Activated effector memory CD4-positive, alpha-beta T cell treated with anti-CD3 and anti-CD28 coated beads, Interleukin-2, amount 50 U/mL, for 16 hours (primary cell): ENCODE measurements around the gene RHBDL3.
"Not testable (repeated sequence)": the region's sequence is repeated elsewhere in the genome, so short reads cannot be mapped to it uniquely, and the experiment has no call there.

Experiments
- DNase-seq: peaks from one replicate; pipeline ENCODE4 v3.0.0-alpha.2; 2020

RHBDL3 gene

DNA sequence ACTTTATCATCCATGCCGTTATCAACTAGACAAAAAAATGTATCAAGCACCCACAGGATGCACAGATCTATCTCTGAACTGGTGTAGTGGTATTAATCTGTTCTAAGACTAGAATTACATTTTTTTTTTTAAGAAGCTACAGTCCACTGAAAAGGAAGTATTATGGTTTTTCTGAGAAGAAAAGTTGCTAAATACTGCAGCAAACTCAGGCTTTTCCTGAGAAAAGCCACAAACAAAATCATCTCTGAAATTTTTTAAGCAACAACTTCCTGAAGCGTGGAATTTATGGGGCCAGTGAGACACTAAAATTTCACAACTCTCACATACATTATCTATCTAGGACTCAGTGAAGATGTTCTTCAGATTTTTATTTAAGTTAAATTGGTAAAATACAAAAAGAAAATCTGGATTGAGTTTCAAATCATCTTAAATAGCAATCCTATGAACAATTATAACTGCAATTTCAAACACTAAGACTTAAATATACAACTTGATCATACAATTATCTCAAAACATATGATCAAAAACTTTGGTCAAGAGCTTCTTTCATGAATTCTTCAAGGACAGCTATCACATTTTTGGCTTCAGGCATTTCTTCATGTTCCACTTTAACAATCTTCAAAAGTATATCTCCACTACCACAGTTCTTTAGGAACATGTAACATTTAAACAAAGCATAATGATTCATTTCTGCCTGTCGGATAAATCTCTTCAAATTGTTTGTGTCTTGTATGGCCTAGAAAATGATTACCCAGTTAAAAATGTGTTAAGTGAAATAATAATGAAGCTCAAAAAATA, 65.8 kb downstream of the RHBDL3 start:
- no peak for DNase-seq

DNA sequence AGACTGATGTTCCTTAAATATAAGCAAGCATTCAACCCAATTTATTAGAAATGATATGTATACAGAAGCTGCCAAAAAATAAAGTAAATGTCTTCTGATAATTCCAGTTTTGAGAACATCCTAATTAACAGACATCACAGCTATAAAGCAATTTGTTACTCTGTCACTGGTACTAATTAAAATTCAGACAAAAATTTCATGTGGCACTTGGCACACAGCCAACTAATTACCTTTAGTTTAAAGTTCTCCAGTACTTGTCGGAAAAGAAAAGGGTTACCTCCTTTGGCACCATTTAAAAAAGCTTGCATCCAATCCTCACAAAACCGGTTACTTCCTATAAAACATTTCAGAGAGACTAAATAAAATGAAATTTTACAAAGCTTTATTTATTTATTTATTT, 67.6 kb downstream of the RHBDL3 start:
- no peak for DNase-seq

DNA sequence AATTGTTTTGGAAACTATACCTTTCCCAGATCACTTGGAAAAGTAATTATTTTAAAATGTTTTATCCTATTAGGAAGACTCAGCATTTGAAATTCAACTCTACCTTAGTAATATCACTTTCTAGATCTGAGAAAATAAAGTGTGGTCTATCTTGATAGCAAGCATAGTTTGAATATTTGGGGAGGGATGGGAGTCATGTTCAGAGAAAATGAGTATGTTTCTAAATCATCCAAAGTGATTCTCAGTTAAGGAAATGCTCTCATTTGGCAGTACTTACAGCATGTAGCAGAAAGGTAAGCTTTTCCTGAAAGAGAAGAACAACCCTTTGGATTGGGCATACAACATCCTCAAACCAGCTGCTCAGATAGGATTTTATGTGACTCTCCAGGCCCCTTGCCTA, 69.4 kb downstream of the RHBDL3 start:
- DNase-seq, result no peak

DNA sequence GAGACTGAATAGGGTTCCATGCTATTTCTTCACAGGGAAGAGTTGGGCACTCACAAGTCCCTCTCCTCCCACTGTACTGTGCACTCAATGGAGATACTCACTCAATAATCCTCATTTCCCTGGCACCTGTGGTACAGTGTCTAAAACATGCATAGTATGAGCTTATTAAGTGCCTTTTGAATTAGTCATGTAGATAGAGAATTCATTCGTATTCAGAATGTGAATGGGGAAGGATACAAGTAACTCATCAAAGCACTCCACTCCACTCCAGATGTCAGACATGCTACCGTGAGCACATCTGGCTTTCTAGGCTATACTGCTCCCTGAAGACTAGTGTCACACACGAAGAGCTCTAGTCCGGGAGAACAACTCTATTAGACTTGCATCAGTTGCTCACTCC, 70.1 kb downstream of the RHBDL3 start:
- DNase-seq, result no peak

DNA sequence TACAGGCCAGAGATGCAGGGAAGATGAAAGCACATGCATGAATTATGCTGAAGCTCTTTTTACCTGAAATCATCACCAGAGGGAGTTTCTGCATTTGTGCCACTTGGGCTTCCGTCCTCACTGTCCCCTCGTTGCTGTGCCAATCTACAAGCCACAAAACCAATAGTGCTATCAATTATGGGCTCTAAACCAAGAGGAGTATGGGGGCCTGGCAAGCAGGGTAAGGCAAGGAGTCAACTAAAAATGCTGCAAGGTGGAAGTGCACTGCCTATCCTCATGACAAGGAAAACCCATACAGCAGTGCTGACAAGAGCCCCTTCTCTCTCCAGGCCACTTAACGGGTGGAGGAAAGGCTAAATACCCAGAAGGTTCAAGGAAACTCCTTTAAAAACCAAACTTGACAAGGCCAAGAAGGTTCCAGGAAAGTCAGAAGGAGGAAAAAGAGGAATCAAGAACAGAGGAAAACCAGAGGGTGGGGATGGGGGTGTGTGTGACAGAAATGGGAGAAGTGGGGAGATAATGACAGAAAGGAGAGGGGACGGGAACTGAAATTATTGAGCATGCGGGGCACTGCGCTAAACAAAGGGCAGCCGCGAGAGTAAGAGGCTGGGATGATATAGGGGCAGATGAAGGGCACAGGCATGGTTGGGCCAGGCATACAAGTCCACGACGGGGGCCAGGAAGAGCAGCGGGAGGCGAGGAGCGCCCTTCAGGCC, 75.7 kb downstream of the RHBDL3 start:
- peak; percentile 80 for DNase-seq

DNA sequence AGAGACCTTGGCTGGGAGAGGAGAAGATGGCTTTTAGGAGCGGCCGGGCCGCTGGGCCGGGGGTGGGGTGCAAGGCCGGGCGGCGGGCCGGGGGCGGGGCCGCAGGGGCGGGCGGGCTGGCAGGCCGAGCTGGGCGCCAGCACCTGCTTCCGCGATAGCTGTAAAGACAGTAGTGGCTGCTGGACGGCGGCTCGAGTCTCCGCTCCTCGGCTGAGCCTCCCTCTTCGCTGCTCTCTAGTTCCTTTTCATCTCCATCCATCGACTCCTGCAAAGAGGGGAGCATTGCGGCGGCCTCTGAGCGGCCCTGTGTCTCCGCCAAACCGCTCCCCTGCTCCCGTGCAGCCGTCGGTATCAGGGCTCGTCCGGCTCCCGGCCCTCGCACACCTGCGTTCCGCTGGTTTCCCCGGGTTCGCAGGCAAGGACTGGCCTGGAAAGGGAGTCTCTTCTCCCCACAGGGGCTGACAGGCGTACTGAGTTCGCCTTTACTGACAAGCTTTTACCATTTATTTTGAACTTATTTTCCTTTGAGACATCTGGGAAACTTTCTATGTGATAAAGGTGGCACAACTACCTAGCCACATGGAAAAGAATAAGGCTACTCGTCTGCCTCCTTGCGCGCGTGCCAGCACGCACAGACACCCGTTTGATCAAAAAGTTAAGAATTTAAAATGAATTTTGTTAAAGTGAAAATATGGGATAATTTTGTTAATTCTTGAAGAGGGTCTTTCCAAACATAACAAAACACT, 76.4 kb downstream of the RHBDL3 start, which contains the start of gene C17orf75:
Gene C17orf75 (minus strand): TSS at position 317 of the 746 bp plus-strand sequence. CDS start 34 bp downstream, at position 283.
- DNase-seq, result peak; percentile 92

DNA sequence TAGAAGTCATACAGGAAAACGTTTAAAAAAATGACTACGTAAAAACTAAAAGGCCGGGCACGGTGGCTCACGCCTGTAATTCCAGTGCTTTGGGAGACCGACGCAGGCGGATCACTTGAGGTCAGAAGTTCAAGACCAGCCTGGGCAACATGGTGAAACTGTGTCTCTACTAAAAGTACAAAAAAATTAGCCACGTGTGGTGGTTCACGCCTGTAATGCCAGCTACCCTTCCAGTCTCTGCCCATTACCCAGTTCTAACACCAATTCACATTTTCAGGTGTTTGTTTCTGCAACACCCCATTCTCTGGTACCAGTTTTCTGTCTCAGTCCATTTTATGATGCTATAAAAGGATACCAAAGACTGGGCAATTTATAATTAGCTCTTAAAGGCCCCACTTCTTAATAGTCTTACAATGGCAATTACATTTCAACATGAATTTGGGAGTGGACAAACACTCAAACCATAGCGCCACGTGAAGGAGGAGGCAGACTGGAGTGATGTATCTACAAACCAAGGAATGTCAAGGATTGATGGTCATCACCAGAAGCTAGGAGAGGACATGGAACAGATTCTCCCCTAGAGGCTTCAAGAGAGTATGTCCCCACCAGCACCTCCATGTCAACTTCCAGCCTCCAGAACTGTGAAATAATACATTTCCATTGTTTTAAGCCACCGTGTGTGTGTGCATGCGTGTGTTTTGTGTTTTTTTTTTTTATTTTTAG, 77.1 kb downstream of the RHBDL3 start:
- DNase-seq, result no peak

DNA sequence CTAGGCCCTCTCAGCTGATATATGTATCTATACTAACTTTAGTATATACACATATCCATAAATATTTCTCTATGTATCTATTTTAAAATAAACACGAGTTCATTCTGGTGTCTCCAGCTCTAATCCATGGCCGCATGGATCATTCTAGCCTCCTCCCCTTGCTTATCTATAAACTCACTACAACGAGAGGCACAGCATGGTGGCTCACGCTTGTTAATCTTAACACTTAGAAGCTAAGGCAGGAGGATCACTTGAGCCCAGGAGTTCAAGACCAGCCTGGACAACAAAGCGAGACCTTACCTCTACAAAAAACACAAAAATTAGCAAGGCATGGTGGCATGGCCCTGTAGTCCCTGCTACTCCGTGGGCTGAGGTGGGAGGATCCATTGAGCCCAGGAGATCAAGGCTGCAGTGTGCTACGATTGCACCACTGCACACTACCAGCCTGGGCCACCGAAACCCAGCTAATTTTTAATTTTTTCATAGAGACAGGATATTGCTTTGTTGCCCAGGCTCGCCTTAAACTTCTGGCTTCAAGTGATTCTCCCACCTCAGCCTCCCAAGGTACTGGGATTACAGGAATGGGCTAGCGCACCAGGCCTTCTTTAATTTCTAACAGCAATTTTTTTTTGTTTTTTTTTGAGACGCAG, 80.4 kb downstream of the RHBDL3 start:
- DNase-seq, result no peak

DNA sequence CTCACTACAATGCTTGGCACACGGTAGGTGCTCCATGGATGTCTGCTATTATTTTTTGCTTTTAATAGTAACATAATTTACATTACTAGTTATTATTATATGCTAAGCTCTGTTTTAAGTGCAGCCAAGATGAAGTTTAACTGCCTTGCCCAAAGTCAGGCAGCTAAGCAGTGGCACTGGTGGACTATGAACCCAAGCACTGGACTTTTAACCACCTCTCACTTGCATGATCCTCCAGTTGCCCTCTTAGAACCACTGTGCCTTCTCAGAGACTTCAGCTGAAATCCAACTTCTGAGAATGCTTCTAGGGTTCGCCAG, 82.8 kb downstream of the RHBDL3 start:
- DNase-seq, result no peak

DNA sequence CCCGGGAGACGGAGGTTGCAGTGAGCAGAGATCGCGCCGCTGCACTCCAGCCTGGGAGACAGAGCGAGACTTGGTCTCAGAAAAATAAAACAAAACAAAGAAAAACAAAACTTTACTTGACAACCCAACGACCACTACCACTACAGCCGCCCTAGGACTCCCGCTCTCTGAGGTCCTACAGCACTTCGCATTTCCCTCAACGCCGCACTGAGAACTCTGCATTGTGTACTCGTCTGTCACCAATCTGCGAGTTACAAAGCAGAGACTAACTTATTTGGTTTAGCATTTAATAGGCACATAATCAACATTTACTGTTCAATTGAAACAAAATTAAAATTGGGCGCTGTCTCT, 83.8 kb downstream of the RHBDL3 start:
- DNase-seq, result peak; percentile 72

DNA sequence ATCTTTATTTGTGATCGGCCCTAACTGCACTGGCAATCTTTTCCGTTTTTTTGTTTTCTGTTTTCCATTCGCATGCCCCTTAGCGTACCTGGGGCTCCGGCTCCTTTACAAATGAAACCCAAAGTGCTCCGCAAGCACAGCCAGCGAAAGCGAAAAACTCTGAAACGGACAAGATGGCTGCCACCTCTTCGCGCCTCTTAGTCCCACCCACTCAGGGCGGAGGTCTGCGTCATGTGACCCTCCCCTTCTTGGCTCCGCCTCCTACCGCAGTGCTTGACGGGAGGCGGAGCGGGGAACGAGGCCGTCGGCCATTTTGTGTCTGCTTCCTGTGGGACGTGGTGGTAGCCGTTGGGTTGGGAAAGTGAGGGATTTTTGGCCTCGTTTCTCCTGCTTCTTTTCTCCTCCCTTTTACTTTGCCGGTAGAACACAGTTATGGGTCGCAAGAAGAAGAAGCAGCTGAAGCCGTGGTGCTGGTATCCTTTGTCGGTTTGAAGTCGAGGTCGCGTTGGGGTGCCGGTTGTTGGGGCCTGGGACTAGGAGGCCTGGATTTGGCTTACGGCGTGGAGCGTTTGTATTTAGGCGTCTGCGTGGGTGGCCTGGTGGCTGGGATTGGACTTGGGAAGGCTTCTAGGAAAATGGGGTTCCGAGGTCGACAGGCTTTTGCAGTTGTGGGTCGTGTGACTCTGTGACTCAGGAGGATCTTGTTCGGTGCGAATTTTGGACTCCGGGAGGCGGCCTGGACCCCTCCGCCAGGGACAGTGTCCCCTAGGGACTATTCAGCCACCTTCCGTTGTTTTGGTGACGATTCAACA, 84.4 kb downstream of the RHBDL3 start, which contains the start of gene ZNF207:
Gene ZNF207 (plus strand): TSS at position 304 of the 812 bp plus-strand sequence. CDS start 129 bp downstream, at position 433.
- DNase-seq, result peak; percentile 98

DNA sequence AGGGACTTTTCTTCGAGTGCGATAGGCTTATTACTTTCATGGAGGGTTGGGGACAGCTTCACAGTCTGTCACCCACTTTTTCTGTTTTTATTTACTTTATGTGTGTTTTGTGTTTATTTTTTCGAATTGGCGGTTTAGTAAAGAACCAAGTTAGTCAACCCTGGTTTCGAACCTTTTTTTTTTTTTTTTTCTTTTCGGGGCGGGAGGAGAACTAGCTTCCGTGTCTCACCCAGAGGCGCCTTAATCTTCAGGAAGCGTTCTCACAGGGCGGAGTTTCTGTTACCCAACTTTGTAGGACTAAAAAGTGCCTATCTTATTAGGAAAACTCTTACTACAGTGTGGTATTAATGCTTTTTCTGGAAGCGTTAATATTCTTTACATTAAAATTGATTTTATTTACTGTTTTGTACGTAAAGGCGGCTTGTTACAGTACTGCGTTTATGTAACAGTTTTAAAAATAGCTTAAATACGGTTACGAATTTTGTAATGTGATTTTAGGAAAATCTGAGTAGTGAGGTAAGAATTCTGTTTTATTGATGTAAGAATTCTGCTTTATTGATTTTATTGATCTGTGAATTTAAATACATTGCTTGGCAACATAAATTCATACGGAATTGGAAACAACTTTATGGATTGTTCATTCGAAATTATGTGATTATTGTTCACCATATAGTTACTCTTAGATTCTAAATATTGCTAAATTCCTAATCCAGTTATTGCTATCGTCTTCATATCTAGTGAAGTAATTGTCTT, 85.2 kb downstream of the RHBDL3 start:
- peak; percentile 77 for DNase-seq

DNA sequence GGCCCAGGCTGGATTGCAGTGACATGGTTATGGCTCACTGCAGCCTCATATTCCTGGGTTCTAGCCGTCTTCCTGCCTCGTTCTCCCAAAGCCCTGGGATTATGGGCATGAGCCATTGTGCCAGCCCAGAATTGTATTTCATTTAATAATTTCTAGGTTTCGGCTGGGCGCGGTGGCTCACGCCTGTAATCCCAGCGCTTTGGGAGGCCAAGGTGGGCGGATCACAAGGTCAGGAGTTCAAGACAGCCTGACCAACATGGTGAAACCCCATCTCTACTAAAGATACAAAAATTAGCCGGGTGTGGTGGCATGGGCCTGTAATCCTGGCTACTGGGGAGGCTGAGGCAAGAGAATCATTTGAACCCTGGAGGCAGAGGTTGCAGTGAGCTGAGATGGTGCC, 87.1 kb downstream of the RHBDL3 start:
- not testable (repeated sequence) for DNase-seq

DNA sequence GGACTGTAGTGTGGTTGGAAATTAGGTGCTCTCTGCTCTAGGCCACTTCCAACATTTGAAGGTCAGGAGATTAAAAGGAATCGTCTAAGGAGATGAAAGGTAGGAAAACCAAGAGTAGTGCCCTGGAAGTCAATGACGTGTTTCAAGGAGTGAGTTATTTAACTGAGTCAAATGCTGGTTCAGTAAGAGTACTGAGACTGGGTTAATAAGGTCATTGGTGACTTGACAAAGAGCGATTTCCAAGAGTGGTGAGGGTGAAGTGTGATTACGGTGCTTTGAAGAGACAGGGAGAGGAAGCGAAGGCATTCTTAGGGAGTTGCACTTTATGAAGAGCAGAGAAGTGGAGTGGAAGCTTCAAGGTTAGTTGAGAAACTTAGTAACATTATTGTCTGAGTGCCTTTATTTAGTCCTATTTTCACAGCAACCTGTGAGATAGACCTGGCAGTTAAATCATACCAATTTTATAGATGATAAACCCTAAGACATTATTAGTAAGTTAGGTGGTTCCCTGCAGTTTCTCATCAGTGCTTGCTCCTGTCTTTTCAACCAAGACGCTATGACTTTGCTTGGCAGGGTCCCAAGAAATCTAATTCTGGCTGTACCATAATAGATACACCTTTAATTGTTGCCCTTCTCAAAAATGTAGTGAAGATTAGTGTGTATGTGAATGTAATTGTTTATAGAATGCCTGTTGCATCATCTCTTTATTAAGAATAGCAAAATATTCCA, 90.2 kb downstream of the RHBDL3 start:
- DNase-seq, result no peak

DNA sequence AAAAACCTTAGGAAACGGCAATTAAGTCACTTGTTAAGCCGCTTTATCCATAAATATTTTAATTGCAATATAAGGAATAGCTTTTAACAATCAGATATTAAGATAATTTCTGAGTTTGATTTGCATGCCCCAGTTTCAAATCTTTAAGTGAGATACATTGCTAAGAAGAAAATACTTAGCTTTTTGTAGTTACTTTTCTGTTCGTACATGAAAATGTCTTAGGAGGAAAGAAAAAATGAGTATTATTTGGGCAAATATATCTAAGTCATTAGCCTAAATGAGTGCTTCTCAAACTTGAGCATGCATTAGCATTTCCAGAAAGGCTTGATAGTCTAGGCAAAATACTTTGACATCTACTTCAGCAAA, 90.7 kb downstream of the RHBDL3 start:
- no peak for DNase-seq

DNA sequence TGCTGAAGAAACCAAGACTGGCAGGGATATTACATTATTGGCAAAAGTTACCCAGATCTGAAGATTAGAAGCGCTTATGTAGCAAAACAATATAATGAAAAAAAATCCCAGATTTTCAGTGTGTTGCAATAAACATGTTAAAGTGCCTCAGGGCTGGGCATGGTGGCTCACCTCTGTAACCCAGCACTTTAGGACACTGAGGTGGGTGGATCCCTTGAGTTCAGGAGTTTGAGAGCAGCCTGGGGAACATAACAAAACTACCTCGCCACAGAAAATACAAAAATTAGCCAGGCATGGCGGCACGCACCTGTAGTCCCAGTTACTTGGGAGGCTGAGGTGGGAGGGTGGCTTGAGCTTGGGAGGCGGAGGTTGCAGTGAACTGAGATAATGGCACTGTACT, 91.1 kb downstream of the RHBDL3 start:
- no peak for DNase-seq

DNA sequence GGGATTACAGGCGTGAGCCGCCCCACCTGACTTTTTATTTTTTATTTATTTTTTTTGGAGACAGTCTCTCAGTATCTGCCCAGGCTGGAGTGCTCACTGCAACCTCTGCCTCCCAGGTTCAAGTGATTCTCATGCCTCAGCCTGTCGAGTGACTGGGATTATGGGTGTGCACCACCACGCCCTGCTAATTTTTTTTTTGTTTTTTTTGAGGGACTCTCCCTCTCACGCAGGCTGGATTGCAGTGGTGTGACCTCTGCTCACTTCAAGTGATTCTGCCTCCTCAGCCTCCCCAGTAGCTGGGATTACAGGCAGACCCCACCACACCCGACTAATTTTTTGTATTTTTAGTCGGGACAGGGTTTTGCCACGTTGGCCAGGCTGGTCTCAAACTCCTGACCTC, 92.0 kb downstream of the RHBDL3 start:
- no peak for DNase-seq

DNA sequence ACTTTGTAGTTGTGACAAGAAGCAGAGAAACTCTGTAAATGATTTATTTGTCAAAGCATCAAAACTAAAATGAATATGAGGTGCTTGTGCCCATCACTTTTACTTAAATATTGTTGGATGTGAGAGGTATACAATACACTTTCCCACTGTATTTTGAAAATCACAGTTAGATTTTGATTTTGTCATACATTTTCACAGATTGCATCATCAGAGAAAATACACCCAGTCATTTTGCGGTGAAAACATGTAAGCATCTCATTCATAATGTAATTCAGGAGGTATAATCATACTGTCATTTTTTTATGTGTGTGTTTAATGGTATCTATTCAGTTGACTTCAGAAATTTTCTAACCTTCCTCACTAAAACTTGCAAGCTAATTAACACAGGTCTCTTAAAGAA, 95.6 kb downstream of the RHBDL3 start:
- DNase-seq, result no peak

DNA sequence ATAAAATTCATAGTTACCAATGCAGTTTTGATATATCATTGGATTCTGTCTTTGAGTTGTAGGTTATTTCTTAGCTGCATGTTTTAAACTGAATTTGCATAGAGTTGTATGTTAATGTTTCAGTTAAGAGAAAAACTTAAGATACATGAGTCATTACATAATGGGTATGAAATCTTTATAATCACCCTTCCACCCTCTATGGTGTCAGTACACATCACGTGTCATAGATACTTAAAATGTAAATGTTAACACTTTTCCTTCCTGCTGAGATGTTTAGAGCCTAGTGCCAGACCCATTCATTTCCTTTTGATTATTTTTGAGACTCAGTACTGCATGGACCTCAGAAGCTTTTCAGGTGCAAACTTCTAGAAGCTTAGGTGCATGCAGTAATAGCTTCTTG, 104.8 kb downstream of the RHBDL3 start:
- no peak for DNase-seq
